Activated naive CD4-positive, alpha-beta T cell treated with anti-CD3 and anti-CD28 coated beads, Interleukin-2, amount 50 U/mL, for 72 hours (primary cell): ENCODE data around the gene SAMD9L. TPM values are rescaled to one million over a fixed set of nuclear protein-coding genes. Genes with fewer than 3 reads are reported as not detected.

Source experiments
- ATAC-seq, 2 donors: fragments of 150-1000 bp; cut with Tn5 transposase; 2 replicates each; pipeline ENCODE4 v1.10.0; 2021; ENCODE audit warnings: mild to moderate bottlenecking in 2 of 2, moderate library complexity in 2 of 2
- DNase-seq, 2 donors: peaks; one replicate each; pipeline ENCODE4 v3.0.0; 2021 to 2022; ENCODE audit warnings: low spot score in 2 of 2
- H3K27ac Mint-ChIP-seq, 2 donors: one replicate each; pipeline ENCODE4 v1.8.0; 2022; ENCODE audit warnings: mild to moderate bottlenecking in 2 of 2, mixed read lengths in 2 of 2
- H3K36me3 Mint-ChIP-seq, 2 donors: one replicate each; pipeline ENCODE4 v1.8.0; 2022; ENCODE audit warnings: mixed read lengths in 2 of 2
- H3K9me3 Mint-ChIP-seq, 2 donors: one replicate each; pipeline ENCODE4 v1.8.0; 2022; ENCODE audit warnings: mixed read lengths in 2 of 2
- total RNA-seq, 2 donors: library from RNA; stranded (reverse); gene quantifications; one replicate each; pipeline ENCODE4 v1.2.3, GENCODE V29; 2022

SAMD9L gene
- total RNA-seq: 10 to 100 TPM in 1 of 2 donors, 1 to 10 TPM in 1; 9.3 to 35.2 TPM

DNA sequence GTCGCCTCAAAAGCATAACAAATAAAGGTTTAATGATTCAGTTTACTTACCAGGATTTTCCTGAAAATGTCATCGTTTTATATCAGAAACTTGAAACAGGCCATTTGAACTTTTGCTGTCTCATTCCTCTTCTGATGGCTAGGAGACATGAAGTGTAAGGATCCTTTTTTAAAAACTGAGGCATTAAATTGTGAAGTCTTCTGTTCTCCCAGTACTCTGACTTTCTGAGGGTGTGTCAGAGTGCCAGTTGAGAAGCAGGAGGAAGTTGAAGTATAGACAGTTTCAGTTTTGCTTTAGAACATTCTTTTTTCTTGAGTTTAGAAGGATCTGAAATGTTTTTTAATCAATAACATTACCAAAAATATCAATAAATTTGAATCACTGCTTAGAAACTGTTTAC lies at the start of gene SAMD9L:
Gene SAMD9L (minus strand): TSS at position 242 of the 400 bp plus-strand sequence. CDS start 12,414 bp downstream, outside the sequence.
- peaks cover 26 to 36% of the 10 kb centered on the region in 2 donors for H3K36me3 Mint-ChIP-seq
- H3K9me3 Mint-ChIP-seq: peaks cover 7% of the 10 kb centered on the region in 2 donors
- no peak for DNase-seq
- H3K27ac Mint-ChIP-seq: peak within 1 kb of the TSS; percentile 94 to 97
- peak; percentile 62 to 63 for ATAC-seq

DNA sequence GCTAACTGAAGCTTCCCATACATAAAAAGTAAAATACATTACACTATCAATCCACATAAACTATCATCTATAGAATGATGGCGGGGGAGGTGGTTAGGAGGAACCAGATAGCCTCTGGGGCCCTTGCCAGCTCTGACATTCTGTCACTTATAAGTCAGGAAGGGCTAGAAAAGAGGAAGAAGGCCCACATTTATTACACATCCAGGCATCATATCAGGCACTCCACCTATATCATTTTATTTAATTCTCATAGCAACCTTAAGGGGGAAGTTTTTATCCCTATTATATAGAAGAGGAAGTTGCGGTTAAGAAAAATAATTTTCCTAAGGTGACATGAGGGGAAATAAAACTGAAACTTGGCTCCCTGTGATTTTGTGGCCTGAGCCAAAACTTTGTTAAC lies 48.2 kb upstream of the SAMD9L start:
- Mint-ChIP-seq H3K9me3 (no peaks in the 10 kb centered on the region), H3K27ac (no peak overlapping the region), H3K36me3 (no peaks in the 10 kb centered on the region)
- no peak for DNase-seq
- ATAC-seq: no peak

DNA sequence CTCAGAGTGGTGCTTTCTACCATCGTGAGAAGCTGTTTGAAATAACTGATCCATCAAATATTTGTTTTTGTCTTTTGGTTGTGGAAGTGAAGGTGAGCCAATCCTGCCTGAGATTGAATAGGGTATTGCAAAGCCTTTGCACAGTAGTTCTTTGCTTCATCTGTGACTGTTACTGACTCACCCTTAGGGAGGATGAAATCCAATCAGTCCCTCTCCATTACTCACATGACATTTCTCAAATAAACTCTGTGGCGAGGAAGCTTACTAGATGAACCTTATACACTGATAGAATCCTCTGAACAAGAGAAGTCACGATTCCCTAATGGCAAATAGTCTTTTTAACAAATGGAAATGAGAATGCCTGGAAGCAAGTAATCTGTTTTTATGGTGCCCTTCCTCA lies 46.2 kb upstream of the SAMD9L start:
- Mint-ChIP-seq H3K9me3 (no peaks in the 10 kb centered on the region), H3K27ac (no peak overlapping the region), H3K36me3 (no peaks in the 10 kb centered on the region)
- no peak for ATAC-seq
- no peak for DNase-seq

DNA sequence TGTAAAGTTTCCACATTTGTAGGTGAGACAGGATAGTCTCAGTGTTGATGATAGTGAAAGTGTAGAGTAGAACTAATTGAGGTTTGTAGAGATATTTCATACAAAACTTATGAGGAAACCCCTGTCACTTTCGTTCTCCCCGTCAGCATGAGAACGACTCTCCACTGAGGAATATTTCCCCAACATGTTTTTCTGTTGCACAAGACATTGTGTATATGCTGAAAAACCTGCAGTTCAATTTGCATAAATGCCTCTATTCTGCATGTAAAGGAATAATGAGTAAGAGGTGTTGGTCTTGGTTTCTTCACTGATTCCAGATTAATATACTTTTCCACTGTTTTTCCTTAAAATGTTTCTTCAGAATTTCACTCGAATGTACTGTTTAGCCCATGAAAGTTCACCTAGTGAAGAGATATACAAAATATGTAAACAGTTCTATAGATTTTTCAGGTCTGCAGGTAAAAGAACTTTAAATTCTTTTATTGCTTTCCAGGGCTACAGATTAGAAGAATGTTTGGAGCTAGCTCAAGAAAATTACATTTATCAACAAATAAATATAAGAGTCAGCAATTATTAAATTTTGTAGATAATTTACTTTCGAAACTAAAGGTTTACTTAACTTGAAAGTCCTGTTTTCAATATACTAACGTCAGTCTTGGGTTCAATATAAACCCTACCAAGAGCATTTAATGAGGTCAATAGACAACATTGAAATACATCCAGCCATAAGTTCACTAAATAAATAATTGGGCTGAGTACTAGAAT lies 40.9 kb upstream of the SAMD9L start:
- Mint-ChIP-seq H3K36me3 (no peaks in the 10 kb centered on the region), H3K9me3 (no peaks in the 10 kb centered on the region), H3K27ac (no peak overlapping the region)
- DNase-seq (no peak), ATAC-seq (no peak)

DNA sequence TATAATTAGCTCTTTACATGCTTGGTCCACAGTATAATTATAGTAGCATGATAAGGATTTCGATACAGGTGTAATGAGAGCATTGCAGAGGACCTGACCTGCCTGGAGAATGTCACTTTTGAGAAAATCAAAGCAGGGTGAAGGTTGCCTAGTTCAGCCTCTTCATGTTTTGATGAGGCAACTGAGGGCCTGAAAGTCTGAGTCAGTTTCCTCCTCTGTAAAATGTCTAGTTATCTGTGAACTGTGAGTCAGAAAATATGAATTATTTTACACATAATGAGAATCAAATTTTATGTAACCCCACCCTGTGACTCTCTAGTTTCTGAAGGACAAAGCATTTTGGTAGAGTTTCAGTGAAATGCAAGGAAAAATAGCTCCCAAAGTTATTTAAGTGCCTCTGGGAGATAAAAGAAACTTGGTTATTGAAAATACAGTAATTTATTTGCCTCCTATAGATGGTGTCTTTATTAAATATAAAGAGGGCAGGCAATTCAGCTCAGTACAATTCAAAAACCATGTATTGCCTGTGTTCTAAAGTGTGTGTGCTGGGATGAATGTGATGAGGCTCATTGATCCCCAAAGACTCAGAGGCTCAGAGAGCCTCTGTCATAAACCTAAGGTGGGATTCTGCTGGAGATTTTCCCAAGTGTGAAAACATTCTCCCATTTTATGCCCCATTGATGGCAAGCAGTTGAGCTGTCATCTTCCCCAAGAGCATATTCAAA lies 37.3 kb upstream of the SAMD9L start:
- Mint-ChIP-seq H3K36me3 (no peaks in the 10 kb centered on the region), H3K9me3 (no peaks in the 10 kb centered on the region), H3K27ac (no peak overlapping the region)
- DNase-seq (peak in 1 of 2 donors; percentile 14), ATAC-seq (peak; percentile 69 to 98)

DNA sequence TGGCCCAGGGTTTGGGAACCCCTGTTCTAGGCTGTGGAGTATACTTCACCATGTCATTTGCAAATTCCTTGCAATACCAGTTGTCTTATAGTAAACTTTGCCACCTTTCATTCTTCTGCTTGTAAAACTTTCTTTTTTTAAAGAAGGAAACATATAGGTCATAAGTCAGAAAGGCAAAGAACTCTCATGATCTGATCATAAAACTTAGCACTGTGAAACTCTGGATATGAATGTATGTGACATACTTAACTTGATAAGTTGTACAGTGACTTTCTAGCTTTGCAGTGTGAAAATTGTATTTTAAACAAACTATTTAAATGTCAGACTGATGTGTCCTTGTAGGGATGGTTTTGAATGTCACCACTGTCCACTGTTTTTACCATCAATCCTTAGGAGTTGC lies 31.0 kb upstream of the SAMD9L start:
- no peak for DNase-seq
- Mint-ChIP-seq H3K9me3 (no peaks in the 10 kb centered on the region), H3K36me3 (no peaks in the 10 kb centered on the region), H3K27ac (no peak overlapping the region)
- peak in 1 of 2 donors; percentile 67 for ATAC-seq

DNA sequence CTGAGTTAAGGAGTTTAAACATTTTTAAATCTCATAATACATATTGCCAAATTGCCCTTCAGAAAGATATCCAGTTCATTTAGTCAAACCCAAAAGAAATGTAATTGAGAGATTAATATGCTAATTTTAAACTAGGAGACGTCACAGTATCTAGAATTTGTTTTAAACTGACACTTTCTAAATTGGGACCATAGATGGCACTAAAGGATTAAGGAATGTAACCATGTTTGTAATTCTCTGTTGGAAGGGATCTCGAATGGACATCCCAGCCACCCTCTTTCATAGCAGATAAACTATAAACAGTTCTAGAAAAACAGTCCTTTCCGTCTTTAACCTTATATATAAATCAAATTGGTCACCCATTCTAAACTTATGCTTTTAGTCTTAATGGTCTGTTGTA lies 30.0 kb upstream of the SAMD9L start:
- Mint-ChIP-seq H3K9me3 (no peaks in the 10 kb centered on the region), H3K36me3 (no peaks in the 10 kb centered on the region), H3K27ac (no peak overlapping the region)
- DNase-seq (no peak), ATAC-seq (peak in 1 of 2 donors; percentile 55)

DNA sequence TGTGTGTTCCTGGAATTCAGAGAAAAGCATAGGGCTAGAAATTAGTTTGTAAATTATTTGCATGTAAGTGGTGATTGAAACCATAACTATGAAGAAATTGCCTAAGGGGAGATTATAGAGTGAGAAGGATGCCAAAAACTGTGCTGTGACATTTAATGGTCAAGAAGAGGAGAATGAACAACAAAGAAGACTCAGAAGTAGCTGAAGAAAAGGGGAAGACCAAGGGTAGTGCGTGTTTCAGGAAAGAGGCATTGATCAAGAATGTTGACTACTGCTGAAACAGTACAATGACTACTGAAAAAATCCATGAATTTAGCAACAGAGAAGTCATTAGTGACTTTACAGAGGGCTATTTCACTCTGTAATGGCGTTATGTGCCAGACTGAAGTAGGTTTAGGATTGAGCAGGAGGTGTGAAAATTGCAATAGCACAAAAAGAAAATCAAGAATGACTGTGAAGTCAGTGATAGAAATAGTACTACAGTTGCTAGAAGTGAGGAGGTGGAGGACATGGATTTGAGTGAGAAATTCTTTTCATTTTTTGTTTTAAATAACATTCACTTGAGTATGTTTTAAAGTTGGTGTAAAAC lies 28.9 kb upstream of the SAMD9L start:
- no peak for ATAC-seq
- Mint-ChIP-seq H3K27ac (no peak overlapping the region), H3K36me3 (peaks cover 0 to 7% of the 10 kb centered on the region in 2 donors), H3K9me3 (peaks cover 0 to 4% of the 10 kb centered on the region in 2 donors)
- no peak for DNase-seq

DNA sequence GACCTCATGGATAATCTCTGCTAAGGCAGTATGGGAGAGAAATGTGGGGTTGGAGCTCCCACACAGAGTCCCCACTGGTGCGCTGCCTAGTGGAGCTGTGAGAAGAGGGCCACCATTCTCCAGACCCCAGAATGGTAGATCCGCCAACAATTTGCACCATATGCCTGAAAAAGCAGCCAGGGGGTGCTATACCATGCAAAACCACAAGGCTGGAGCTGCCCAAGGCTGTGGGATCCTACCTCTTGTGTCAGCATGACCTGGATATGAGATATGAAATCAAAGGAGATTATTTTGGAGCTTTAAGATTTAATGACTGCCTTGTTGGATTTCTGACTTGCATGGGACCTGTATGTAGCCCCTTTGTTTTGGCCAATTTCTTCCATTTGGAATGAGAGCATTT lies 27.0 kb upstream of the SAMD9L start:
- H3K27ac Mint-ChIP-seq: no peak overlapping the region
- H3K36me3 Mint-ChIP-seq: peaks cover 6 to 20% of the 10 kb centered on the region in 2 donors
- ATAC-seq (no peak), DNase-seq (no peak)
- peaks cover 6 to 17% of the 10 kb centered on the region in 2 donors for H3K9me3 Mint-ChIP-seq

DNA sequence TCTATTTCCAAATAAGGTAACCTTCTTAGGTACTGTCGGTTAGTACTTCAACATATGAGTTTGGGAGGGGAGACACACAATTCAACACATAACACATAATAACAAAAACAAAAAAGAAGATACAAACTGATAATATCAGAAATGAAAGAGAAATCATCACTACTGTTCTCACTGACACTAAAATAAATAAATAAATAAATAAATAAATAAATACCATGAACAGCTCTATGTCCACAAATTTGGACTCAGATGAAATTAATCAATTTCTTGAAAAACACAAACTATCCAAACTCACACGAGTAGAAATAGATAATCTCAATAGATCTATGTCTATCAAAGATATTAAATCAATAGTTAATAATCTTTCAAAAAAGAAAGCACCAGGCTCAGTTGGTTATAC lies 24.5 kb upstream of the SAMD9L start:
- peaks cover 13 to 33% of the 10 kb centered on the region in 2 donors for H3K36me3 Mint-ChIP-seq
- DNase-seq: no peak
- no peak overlapping the region for H3K27ac Mint-ChIP-seq
- ATAC-seq: no peak
- peaks cover 19 to 25% of the 10 kb centered on the region in 2 donors for H3K9me3 Mint-ChIP-seq

DNA sequence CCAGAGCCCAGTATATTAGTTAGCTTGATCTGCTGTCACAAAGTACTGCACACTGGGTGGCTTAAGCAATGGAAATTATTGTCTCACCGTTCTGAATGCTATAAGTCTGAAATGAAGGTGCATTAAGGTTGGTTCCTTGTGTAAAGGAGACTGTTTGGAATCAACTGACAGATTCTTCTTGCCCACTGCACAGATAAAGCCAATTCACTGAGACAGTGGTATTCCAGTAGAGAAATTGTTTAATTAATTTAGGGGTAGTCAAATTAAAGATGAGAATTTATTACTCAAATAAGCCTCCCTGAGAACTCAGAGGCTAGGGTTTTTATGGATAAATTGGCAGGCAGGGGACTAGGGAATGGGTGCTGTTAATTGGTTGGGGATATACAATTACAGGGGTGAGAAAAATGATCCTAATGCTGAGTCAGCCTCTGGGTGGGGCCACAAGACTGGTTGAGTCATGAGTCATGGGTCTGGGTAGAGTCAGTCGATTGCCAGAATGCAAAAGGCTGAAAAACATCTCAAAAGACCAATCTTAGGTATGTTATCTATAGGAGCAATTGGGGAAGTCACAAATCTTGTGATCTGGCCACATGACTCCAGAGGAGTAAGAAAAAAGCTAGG lies 23.5 kb upstream of the SAMD9L start:
- DNase-seq (no peak), ATAC-seq (no peak)
- H3K9me3 Mint-ChIP-seq: peaks cover 23 to 32% of the 10 kb centered on the region in 2 donors
- H3K36me3 Mint-ChIP-seq: peaks cover 13 to 33% of the 10 kb centered on the region in 2 donors
- H3K27ac Mint-ChIP-seq: no peak overlapping the region

DNA sequence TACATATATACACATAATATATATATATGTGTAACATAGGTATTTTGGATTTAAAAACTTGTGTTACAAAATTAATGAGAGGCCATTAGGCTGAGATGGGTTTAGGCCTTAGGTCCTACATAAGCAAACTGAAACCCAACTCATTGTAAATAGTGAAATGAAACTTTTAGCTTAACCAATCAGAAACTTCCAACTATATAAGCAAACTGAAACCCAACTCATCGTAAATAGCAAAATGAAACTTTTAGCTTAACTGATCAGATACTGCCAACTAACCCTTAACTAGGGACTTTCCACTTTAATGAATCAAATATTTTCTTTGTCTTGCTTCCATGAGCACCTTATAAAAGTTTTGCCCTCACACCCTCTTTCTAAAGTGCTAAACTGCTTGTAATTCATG lies 17.3 kb upstream of the SAMD9L start:
- H3K36me3 Mint-ChIP-seq: peaks cover 13 to 17% of the 10 kb centered on the region in 2 donors
- peak in 1 of 2 donors; percentile 63 for ATAC-seq
- no peak overlapping the region for H3K27ac Mint-ChIP-seq
- peaks cover 21 to 35% of the 10 kb centered on the region in 2 donors for H3K9me3 Mint-ChIP-seq
- no peak for DNase-seq

DNA sequence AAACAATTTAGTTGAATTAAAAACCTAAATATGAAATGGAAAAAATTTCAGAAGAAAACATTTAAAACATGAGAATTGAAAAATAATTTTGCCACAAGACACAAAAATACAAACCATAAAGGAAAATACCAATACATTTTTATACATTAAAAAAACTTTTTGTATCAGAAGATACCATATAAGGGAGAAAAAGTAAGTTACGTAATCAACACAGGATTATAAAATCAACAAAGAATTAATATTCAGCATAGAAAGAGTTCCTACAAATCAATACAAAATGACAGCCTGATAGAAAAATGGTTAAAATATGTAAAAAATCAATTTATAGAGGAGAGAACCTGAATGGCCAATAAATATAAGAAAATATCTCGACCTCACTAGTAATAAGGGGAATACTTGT lies 16.6 kb upstream of the SAMD9L start:
- no peak for DNase-seq
- Mint-ChIP-seq H3K9me3 (peaks cover 21 to 35% of the 10 kb centered on the region in 2 donors), H3K27ac (no peak overlapping the region), H3K36me3 (peaks cover 13 to 17% of the 10 kb centered on the region in 2 donors)
- no peak for ATAC-seq

DNA sequence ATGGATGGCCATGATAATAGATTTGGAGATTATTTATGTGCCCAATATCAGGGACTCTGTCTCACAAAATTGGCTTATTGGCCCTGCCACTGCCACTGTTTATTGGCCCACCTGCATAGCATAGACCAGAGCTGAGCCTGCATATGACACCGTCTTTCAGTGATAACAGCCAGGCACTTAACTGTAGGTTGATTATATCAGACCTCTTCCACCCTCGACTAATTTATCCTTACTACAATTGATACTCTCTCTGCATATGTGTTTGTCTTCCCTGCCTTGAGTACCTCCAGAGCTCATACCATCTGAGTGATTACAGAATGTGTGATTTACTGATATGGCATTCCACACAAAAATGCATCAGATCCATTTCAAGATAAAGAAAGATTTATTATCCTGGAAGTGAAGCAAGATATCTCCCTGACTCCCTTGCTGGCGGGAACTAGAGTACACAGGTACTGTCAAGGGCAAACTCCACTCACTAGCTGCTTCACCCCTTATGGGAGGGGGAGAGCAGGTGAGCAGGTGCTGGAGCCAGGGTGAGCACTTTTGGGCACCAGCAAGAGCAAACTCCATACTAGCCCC lies 13.1 kb upstream of the SAMD9L start:
- H3K36me3 Mint-ChIP-seq: peaks cover 0 to 9% of the 10 kb centered on the region in 2 donors
- H3K9me3 Mint-ChIP-seq: peaks cover 4 to 20% of the 10 kb centered on the region in 2 donors
- no peak overlapping the region for H3K27ac Mint-ChIP-seq
- DNase-seq (no peak), ATAC-seq (no peak)

DNA sequence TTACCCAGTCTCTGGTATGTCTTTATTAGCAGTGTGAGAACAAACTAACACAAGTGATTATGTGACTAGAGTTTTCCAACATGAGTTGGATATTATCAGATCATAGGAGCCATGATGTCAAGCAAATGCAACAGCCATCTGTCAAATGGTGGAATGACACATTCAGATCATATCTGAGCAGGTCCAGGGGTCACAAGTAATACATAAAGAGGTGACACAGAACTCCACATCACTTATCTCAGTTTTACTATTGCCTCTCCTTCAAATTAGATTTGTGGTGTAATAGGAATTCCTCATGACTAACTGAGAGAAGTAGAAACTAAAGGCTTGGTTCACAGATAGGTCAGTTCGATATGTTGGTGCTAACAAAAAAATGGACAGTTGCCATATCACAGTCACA lies 12.2 kb upstream of the SAMD9L start:
- ATAC-seq (peak; percentile 18 to 64), DNase-seq (no peak)
- no peak overlapping the region for H3K27ac Mint-ChIP-seq
- peaks cover 4 to 20% of the 10 kb centered on the region in 2 donors for H3K9me3 Mint-ChIP-seq
- H3K36me3 Mint-ChIP-seq: peaks cover 0 to 9% of the 10 kb centered on the region in 2 donors

DNA sequence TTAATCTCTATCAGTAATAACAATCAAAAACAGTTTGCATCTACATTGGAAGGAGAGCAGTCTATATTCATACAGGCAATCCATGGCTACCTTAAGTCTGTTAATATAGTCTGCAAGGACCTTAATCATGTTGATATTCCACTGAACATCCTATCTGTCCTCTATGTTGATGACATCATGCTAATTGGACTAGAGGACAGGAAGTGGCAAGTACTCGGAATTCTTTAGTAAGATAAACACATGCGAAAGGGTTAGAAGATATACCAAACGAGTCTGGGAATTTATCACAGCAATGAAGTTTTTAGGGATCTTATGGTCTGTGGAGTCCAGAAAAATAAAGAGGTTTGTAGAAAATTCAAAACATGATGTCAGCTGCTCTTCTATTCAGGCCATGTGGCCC lies 11.3 kb upstream of the SAMD9L start:
- Mint-ChIP-seq H3K36me3 (peaks cover 0 to 9% of the 10 kb centered on the region in 2 donors), H3K27ac (no peak overlapping the region), H3K9me3 (peaks cover 4 to 20% of the 10 kb centered on the region in 2 donors)
- no peak for DNase-seq
- no peak for ATAC-seq
